HEK293 (cell line): ENCODE measurements around the gene STX16.

Experiments
- CTCF ChIA-PET: fragments of 350-600 bp; formaldehyde crosslinking; extraction: SDS; loops from one replicate; lab custom pipeline; 2021; ENCODE audit warnings: antibody characterized with exemption; lab: Yijun Ruan, JAX
- POLR2A ChIA-PET: fragments of 300-600 bp; formaldehyde crosslinking; extraction: SDS; loops from one replicate; lab custom pipeline; 2020; ENCODE audit warnings: antibody characterized with exemption, inconsistent platforms; lab: Yijun Ruan, JAX
- H3K27ac ChIP-seq: fragments of 200-500 bp; sonication (Bioruptor generic); 2 replicates; pipeline ENCODE4 v1.5.1; 2014; ENCODE audit warnings: low read depth, low read length, control low read depth, inconsistent platforms; ENCODE audit errors: extremely low read depth
- H3K36me3 ChIP-seq, 2 experiments: fragments of 200-500 bp in 1 of 2; sonication (Bioruptor generic) in 1 of 2; 1 replicate in 1 of 2; 2 replicates in 1 of 2; pipeline ENCODE4 v1.5.1; 2014 to 2017; ENCODE audit warnings: inconsistent platforms in 2 of 2, low read length in 2 of 2; ENCODE audit not compliant: control insufficient read depth in 2 of 2, insufficient read depth in 1 of 2
- H3K4me1 ChIP-seq: fragments of 200-500 bp; sonication (Bioruptor generic); 2 replicates; pipeline ENCODE4 v1.5.1; 2014; ENCODE audit warnings: mild to moderate bottlenecking, low read length, inconsistent platforms; ENCODE audit not compliant: control insufficient read depth, insufficient read depth
- H3K4me3 ChIP-seq: 2 replicates; pipeline ENCODE4 v1.5.1; 2011; ENCODE audit warnings: low read depth, mild to moderate bottlenecking, control low read depth, low read length, moderate library complexity
- H3K9me3 ChIP-seq: fragments of 200-500 bp; sonication (Bioruptor generic); 2 replicates; pipeline ENCODE4 v1.5.1; 2014; ENCODE audit warnings: low read depth, low read length, inconsistent platforms; ENCODE audit not compliant: control insufficient read depth, insufficient read depth
- EGR2 ChIP-seq: fragments of 450-650 bp; formaldehyde crosslinking; IDR thresholded peaks from 2 replicates; pipeline ENCODE4 v1.5.1; 2016; ENCODE audit warnings: low read depth, missing biosample characterization, missing genetic modification characterization
- PRDM10 ChIP-seq: fragments of 450-650 bp; formaldehyde crosslinking; IDR thresholded peaks from 2 replicates; pipeline ENCODE4 v1.5.1; 2016; ENCODE audit warnings: missing biosample characterization, missing genetic modification characterization
- ZNF133 ChIP-seq: fragments of 450-650 bp; formaldehyde crosslinking; IDR thresholded peaks from 2 replicates; pipeline ENCODE4 v1.5.1; 2016; ENCODE audit warnings: missing biosample characterization, missing genetic modification characterization
- ZNF394 ChIP-seq: fragments of 450-650 bp; formaldehyde crosslinking; IDR thresholded peaks from 2 replicates; pipeline ENCODE4 v1.5.1; 2016; ENCODE audit warnings: missing biosample characterization, missing genetic modification characterization, mild to moderate bottlenecking, moderate library complexity, borderline replicate concordance
- ZNF544 ChIP-seq: fragments of 450-650 bp; formaldehyde crosslinking; IDR thresholded peaks from 2 replicates; pipeline ENCODE4 v1.5.0; 2017; ENCODE audit warnings: missing biosample characterization, missing genetic modification characterization
- ZNF843 ChIP-seq: fragments of 450-650 bp; formaldehyde crosslinking; IDR thresholded peaks from 2 replicates; pipeline ENCODE4 v1.5.1; 2016; ENCODE audit warnings: missing biosample characterization, missing genetic modification characterization

Gene STX16

DNA sequence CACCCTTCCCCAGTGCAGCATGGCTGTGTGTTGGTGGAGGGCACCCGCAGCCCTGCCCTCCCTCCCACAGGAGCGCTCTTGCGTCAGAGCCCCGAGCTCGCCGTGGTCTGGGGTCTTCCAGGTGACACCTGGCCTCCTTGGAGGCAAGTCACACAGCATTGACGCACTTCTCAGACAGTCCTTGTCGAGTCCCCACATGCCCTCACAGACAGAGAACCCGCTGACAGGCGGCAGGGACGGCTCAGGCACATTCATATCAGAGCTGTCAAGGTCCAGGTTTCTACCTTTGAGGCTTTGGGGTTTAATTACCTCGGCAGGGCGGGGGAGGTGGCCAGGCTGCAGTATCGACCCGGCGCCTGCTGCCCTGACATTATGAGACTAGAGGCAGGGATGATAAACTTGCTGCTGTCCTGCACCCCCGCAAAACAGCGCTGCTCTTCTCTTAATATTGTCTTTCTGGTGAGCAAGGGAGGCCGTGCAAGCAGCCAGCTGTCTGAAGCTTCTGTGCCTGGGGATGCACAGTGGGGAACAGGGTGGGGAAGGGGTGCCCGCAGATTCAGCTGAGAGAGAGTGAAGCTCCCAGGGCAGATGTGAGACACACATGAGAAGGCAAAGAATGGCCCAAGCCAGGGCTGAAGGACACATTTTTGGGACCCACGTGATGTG lies 46.3 kb downstream of the STX16 start:
- TF ChIP-seq ZNF133 (tag by site-specific recombination) (no peak), ZNF843 (tag by site-specific recombination) (no peak)
- H3K4me1 ChIP-seq, result no peaks in the 10 kb centered on the region
- CTCF ChIA-PET, result interaction anchor here (0.6 kb wide), 1 partner anchor 525 kb away, joined by 3 read pairs; no protein-coding TSS in a partner anchor
- H3K4me3 ChIP-seq, result no peak overlapping the region
- POLR2A ChIA-PET, result no interaction called here
- peaks cover 0 to 53% of the 10 kb centered on the region in 2 experiments; a peak in 2 of 3 replicates for H3K36me3 ChIP-seq
- no peaks in the 10 kb centered on the region for H3K9me3 ChIP-seq
- no peak overlapping the region for H3K27ac ChIP-seq

GRCh38 chr20:58697867-58698703 lies 47.0 kb downstream of the STX16 start:
- no peak for TF ChIP-seq PRDM10 (tag by site-specific recombination)
- TF ChIP-seq EGR2 (tag by site-specific recombination), result 0 out of 2 replicates have a peak, but pooled peaks have one; percentile 32
- no peaks in the 10 kb centered on the region for H3K9me3 ChIP-seq
- no peaks in the 10 kb centered on the region for H3K4me1 ChIP-seq
- no peak overlapping the region for H3K4me3 ChIP-seq
- H3K36me3 ChIP-seq, result peaks cover 0 to 61% of the 10 kb centered on the region in 2 experiments; a peak in 2 of 3 replicates
- ChIA-PET POLR2A (no interaction called here), CTCF (no interaction called here)
- H3K27ac ChIP-seq, result no peak overlapping the region

GRCh38 chr20:58698741-58699622 lies 47.9 kb downstream of the STX16 start:
- Histone ChIP-seq H3K4me3 (no peak overlapping the region), H3K9me3 (no peaks in the 10 kb centered on the region), H3K27ac (no peak overlapping the region), H3K4me1 (no peaks in the 10 kb centered on the region), H3K36me3 (peaks cover 0 to 70% of the 10 kb centered on the region in 2 experiments; a peak in 2 of 3 replicates)
- no peak for TF ChIP-seq ZNF544 (tag by site-specific recombination)
- ChIA-PET CTCF (no interaction called here), POLR2A (no interaction called here)

GRCh38 chr20:58699623-58700107 lies 48.6 kb downstream of the STX16 start:
- ChIA-PET POLR2A (no interaction called here), CTCF (no interaction called here)
- H3K27ac ChIP-seq, result no peak overlapping the region
- H3K4me1 ChIP-seq, result no peaks in the 10 kb centered on the region
- H3K9me3 ChIP-seq, result no peaks in the 10 kb centered on the region
- H3K36me3 ChIP-seq, result peaks cover 0 to 75% of the 10 kb centered on the region in 2 experiments; a peak in 2 of 3 replicates
- TF ChIP-seq ZNF394 (tag by site-specific recombination), result no peak
- TF ChIP-seq, all 188 proteins: peak for 0
- H3K4me3 ChIP-seq, result no peak overlapping the region
